Measurements from ENCODE around the gene IFRD2. TPM values are rescaled to one million over a fixed set of nuclear protein-coding genes. Genes with fewer than 3 reads are reported as not detected.

Gene IFRD2
- total and polyA plus RNA-seq, 9 of the 15 experiments (the other 6 are each of a cell fraction or from before 2014, with no cell fraction given), result 30.5 to 115 (median 52.8) TPM

DNA sequence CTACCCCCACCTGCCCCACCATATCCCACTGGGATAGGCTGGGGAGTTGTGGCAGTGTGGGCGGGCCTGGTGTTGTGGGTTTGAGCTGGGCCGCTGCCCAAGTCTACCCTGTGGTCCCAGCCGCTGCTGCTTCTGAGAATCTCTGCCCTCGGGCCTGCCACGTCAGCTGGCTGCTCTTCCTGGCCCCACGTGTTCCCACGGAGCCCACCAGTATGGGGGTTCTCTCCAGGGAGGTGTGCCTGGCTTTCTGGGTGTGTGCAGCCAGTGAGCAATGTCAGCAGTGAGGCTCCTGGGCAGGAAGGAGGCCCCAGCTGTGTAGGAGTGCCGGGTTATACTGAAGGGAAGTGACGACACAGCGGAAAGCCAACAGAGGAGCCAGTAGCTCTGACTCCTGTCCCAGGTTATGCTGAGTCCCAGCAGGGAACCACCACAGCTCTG, 45.7 kb downstream of the IFRD2 start (continued):
- TF ChIP-seq, protein P1, sequence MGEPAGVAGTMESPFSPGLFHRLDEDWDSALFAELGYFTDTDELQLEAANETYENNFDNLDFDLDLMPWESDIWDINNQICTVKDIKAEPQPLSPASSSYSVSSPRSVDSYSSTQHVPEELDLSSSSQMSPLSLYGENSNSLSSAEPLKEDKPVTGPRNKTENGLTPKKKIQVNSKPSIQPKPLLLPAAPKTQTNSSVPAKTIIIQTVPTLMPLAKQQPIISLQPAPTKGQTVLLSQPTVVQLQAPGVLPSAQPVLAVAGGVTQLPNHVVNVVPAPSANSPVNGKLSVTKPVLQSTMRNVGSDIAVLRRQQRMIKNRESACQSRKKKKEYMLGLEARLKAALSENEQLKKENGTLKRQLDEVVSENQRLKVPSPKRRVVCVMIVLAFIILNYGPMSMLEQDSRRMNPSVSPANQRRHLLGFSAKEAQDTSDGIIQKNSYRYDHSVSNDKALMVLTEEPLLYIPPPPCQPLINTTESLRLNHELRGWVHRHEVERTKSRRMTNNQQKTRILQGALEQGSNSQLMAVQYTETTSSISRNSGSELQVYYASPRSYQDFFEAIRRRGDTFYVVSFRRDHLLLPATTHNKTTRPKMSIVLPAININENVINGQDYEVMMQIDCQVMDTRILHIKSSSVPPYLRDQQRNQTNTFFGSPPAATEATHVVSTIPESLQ (CRISPR knock-in tag; IDR thresholded peaks at IDR 0.05), result no peak
- TF ChIP-seq FOXM1 (IDR thresholded peaks at IDR 0.05; ENCODE audit: low read depth) (no peak), FOXM1 (CRISPR knock-in tag; IDR thresholded peaks at IDR 0.05; ENCODE audit: low read depth) (no peak), ZNF316 (IDR thresholded peaks at IDR 0.05) (peak; percentile 60), RFX1 (IDR thresholded peaks at IDR 0.05) (no peak), SLC30A9 (CRISPR knock-in tag; IDR thresholded peaks at IDR 0.05) (no peak), CSDE1 (IDR thresholded peaks at IDR 0.05) (no peak), U2AF2 (optimal IDR thresholded peaks at IDR 0.05; ENCODE audit: low read depth, low read length) (no peak), TCFL5 (CRISPR knock-in tag; conservative IDR thresholded peaks at IDR 0.05) (no peak), MTA3 (IDR thresholded peaks at IDR 0.05; ENCODE audit: borderline replicate concordance) (no peak), ZNF41 (CRISPR knock-in tag; conservative IDR thresholded peaks at IDR 0.05) (no peak), ZNF384 (IDR thresholded peaks at IDR 0.05; ENCODE audit: low read depth, low read length) (no peak), HNRNPUL1 (IDR thresholded peaks at IDR 0.05; ENCODE audit: low read length) (no peak), PTTG1 (tag; IDR thresholded peaks at IDR 0.05; ENCODE audit: low read depth) (no peak), RB1 (IDR thresholded peaks at IDR 0.05; ENCODE audit: low read depth) (no peak), ATF1 (CRISPR knock-in tag; IDR thresholded peaks at IDR 0.05) (no peak), ATF1 (tag; IDR thresholded peaks at IDR 0.05) (peak; percentile 64), ZBTB7A (IDR thresholded peaks at IDR 0.05; ENCODE audit: borderline replicate concordance, control insufficient read depth, low read depth, low read length) (no peak)
- TF ChIP-seq, protein P2, sequence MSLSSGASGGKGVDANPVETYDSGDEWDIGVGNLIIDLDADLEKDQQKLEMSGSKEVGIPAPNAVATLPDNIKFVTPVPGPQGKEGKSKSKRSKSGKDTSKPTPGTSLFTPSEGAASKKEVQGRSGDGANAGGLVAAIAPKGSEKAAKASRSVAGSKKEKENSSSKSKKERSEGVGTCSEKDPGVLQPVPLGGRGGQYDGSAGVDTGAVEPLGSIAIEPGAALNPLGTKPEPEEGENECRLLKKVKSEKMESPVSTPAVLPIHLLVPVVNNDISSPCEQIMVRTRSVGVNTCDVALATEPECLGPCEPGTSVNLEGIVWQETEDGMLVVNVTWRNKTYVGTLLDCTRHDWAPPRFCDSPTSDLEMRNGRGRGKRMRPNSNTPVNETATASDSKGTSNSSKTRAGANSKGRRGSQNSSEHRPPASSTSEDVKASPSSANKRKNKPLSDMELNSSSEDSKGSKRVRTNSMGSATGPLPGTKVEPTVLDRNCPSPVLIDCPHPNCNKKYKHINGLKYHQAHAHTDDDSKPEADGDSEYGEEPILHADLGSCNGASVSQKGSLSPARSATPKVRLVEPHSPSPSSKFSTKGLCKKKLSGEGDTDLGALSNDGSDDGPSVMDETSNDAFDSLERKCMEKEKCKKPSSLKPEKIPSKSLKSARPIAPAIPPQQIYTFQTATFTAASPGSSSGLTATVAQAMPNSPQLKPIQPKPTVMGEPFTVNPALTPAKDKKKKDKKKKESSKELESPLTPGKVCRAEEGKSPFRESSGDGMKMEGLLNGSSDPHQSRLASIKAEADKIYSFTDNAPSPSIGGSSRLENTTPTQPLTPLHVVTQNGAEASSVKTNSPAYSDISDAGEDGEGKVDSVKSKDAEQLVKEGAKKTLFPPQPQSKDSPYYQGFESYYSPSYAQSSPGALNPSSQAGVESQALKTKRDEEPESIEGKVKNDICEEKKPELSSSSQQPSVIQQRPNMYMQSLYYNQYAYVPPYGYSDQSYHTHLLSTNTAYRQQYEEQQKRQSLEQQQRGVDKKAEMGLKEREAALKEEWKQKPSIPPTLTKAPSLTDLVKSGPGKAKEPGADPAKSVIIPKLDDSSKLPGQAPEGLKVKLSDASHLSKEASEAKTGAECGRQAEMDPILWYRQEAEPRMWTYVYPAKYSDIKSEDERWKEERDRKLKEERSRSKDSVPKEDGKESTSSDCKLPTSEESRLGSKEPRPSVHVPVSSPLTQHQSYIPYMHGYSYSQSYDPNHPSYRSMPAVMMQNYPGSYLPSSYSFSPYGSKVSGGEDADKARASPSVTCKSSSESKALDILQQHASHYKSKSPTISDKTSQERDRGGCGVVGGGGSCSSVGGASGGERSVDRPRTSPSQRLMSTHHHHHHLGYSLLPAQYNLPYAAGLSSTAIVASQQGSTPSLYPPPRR (CRISPR knock-in tag; IDR thresholded peaks at IDR 0.05; ENCODE audit: borderline replicate concordance), result no peak
